Panc1 (cell line): ENCODE measurements around the gene MTUS2.

Experiments used
- CTCF ChIP-seq: fragments of 450-650 bp; IDR thresholded peaks from 2 replicates; pipeline ENCODE4 v1.5.1; 2017; ENCODE audit warnings: mild to moderate bottlenecking
- POLR2AphosphoS5 ChIP-seq: IDR thresholded peaks from 2 replicates; pipeline ENCODE4 v1.6.1; 2012; ENCODE audit warnings: mild to moderate bottlenecking, low read depth, low read length, moderate library complexity
- REST ChIP-seq, 2 experiments: IDR thresholded peaks; 2 replicates each; pipeline ENCODE4 v1.6.1; 2011 to 2012; ENCODE audit warnings: low read depth in 2 of 2, control low read depth in 1 of 2, low read length in 1 of 2, mild to moderate bottlenecking in 1 of 2, moderate library complexity in 1 of 2; ENCODE audit not compliant: insufficient read depth in 1 of 2
- SIN3A ChIP-seq: IDR thresholded peaks from 2 replicates; pipeline ENCODE4 v1.6.1; 2012; ENCODE audit warnings: low read depth, mild to moderate bottlenecking, low read length, moderate library complexity, borderline replicate concordance; ENCODE audit not compliant: insufficient read depth
- TCF7L2 ChIP-seq: IDR thresholded peaks from 2 replicates; pipeline ENCODE4 v1.6.1; 2011; ENCODE audit warnings: mild to moderate bottlenecking, low read depth, low read length, inconsistent platforms

GRCh38 chr13:28890712-28891111 lies 70.6 kb downstream of the MTUS2 start:
- no peak for TF ChIP-seq CTCF
- no peak for TF ChIP-seq POLR2AphosphoS5
- TF ChIP-seq TCF7L2, result no peak
- TF ChIP-seq REST (IDR thresholded peaks at IDR 0.05; ENCODE audit: insufficient read depth in 1 of 2, low read depth in 2 of 2, low read length in 1 of 2), result no peak
- no peak for TF ChIP-seq SIN3A
